GM12878 (cell line): ENCODE results near the gene SP110. TPM values are rescaled to one million over a fixed set of nuclear protein-coding genes. Genes with fewer than 3 reads are reported as not detected.

Experiments
- ATAC-seq: fragments of 200-7000 bp; cut with Tn5 transposase; 3 replicates; pipeline ENCODE4 v1.9.1; 2020; ENCODE audit warnings: mild to moderate bottlenecking, moderate library complexity
- BruUV-seq: library from RNA; stranded (reverse); fragments of 400-500 nt; replicated peaks from 2 replicates; lab custom pipeline; 2021; lab: Mats Ljungman, UMichigan
- CTCF ChIA-PET: fragments of 300-600 bp; sonication (Branson Sonifier 250); formaldehyde crosslinking; extraction: SDS; loops from one replicate; lab custom pipeline; 2021; ENCODE audit warnings: inconsistent platforms; lab: Yijun Ruan, JAX
- POLR2A ChIA-PET: fragments of 350-600 bp; formaldehyde crosslinking; extraction: SDS; loops from one replicate; lab custom pipeline; 2021; ENCODE audit warnings: inconsistent platforms; lab: Charles Lee
- RAD21 ChIA-PET: fragments of 300-600 bp; sonication (Branson Sonifier 250); formaldehyde crosslinking; loops from one replicate; lab custom pipeline; 2023; ENCODE audit warnings: antibody characterized with exemption; ENCODE audit not compliant: unreplicated experiment; lab: Charles Lee
- SMC1A ChIA-PET: fragments of 300-600 bp; sonication (Branson Sonifier 250); formaldehyde crosslinking; loops from one replicate; lab custom pipeline; 2023; ENCODE audit not compliant: unreplicated experiment, uncharacterized antibody; lab: Charles Lee
- DNase-seq: peaks from one replicate; pipeline ENCODE4 v3.0.0-alpha.2; 2011; ENCODE audit warnings: low read depth, low spot score
- FAIRE-seq: peaks from 3 replicates; lab custom pipeline; 2011; peaks lifted over from hg19 to GRCh38; lab: Jason Lieb, UNC
- H2AFZ ChIP-seq: 2 replicates; pipeline ENCODE4 v1.6.0; 2011; ENCODE audit warnings: low read depth, low read length, control low read depth; ENCODE audit not compliant: control insufficient read depth
- H3K27ac ChIP-seq: 2 replicates; pipeline ENCODE4 v1.5.1; 2011; ENCODE audit warnings: control low read depth; ENCODE audit not compliant: control insufficient read depth, insufficient read depth
- H3K27me3 ChIP-seq, 2 experiments: replicated peaks in 1 of 2; 2 replicates each; pipeline versions ENCODE4 v1.6.0 to v1.6.1; 2011; ENCODE audit warnings: low read length in 1 of 2; ENCODE audit not compliant: control insufficient read depth in 2 of 2, insufficient read depth in 2 of 2
- H3K36me3 ChIP-seq, 2 experiments: 2 replicates each; pipeline ENCODE4 v1.5.1; 2011; ENCODE audit warnings: low read length in 1 of 2; ENCODE audit not compliant: control insufficient read depth in 2 of 2, insufficient read depth in 2 of 2
- H3K4me1 ChIP-seq: 2 replicates; pipeline ENCODE4 v1.6.1; 2011; ENCODE audit warnings: mild to moderate bottlenecking, low read length, moderate library complexity, mixed read lengths; ENCODE audit not compliant: control insufficient read depth, insufficient read depth
- H3K4me2 ChIP-seq: 2 replicates; pipeline ENCODE4 v1.6.0; 2011; ENCODE audit warnings: control low read depth; ENCODE audit not compliant: control insufficient read depth, insufficient read depth
- H3K4me3 ChIP-seq: fragments of 200-600 bp; sonication (generic); 2 replicates; pipeline ENCODE4 v1.5.1; 2016
- H3K79me2 ChIP-seq: 2 replicates; pipeline ENCODE4 v1.6.0; 2011; ENCODE audit warnings: low read length; ENCODE audit not compliant: control insufficient read depth, insufficient read depth
- H3K9ac ChIP-seq: 2 replicates; pipeline ENCODE4 v1.8.0; 2011; ENCODE audit warnings: low read length, control low read depth, mixed read lengths; ENCODE audit not compliant: control insufficient read depth, insufficient read depth
- H3K9me3 ChIP-seq: replicated peaks from 3 replicates; pipeline ENCODE4 v1.5.1; 2011; ENCODE audit warnings: mild to moderate bottlenecking, low read length; ENCODE audit not compliant: control insufficient read depth, insufficient read depth
- H4K20me1 ChIP-seq: 2 replicates; pipeline ENCODE4 v1.6.0; 2011; ENCODE audit not compliant: control insufficient read depth, insufficient read depth
- ASH2L ChIP-seq: fragments of 300-600, 200-600 bp; sonication (generic); IDR thresholded peaks from 2 replicates; pipeline ENCODE4 v1.6.1; 2017; ENCODE audit warnings: low read depth, mild to moderate bottlenecking, borderline replicate concordance
- BACH1 ChIP-seq: fragments of 450-650 bp; IDR thresholded peaks from 2 replicates; pipeline ENCODE4 v1.6.1; 2017; ENCODE audit warnings: mild to moderate bottlenecking, borderline replicate concordance
- BCL11A ChIP-seq: IDR thresholded peaks from 2 replicates; pipeline ENCODE4 v1.6.1; 2011; ENCODE audit warnings: low read depth, low read length
- BMI1 ChIP-seq: fragments of 450-650 bp; IDR thresholded peaks from 2 replicates; pipeline ENCODE4 v1.6.1; 2016; ENCODE audit warnings: mild to moderate bottlenecking, moderate library complexity, borderline replicate concordance
- CREM ChIP-seq: IDR thresholded peaks from 2 replicates; pipeline ENCODE4 v1.6.1; 2014; ENCODE audit warnings: antibody characterized with exemption, low read depth
- EGR1 ChIP-seq, 2 experiments: IDR thresholded peaks; 1 replicate in 1 of 2; 2 replicates in 1 of 2; pipeline ENCODE4 v1.6.1; 2011 to 2012; ENCODE audit warnings: low read depth in 2 of 2, low read length in 2 of 2, borderline replicate concordance in 1 of 2, mild to moderate bottlenecking in 1 of 2, moderate library complexity in 1 of 2
- ESRRA ChIP-seq: IDR thresholded peaks from 2 replicates; pipeline ENCODE4 v1.6.1; 2012; ENCODE audit warnings: mild to moderate bottlenecking, low read length, improper control_type of control experiment
- ETV6 ChIP-seq, 2 experiments: fragments of 450-650 bp in 1 of 2; IDR thresholded peaks in 1 of 2; conservative IDR thresholded peaks in 1 of 2; 2 replicates each; pipeline ENCODE4 v1.6.1; 2014; ENCODE audit warnings: antibody characterized with exemption in 1 of 2, borderline replicate concordance in 1 of 2, low read depth in 1 of 2, mild to moderate bottlenecking in 1 of 2, moderate library complexity in 1 of 2
- GATAD2B ChIP-seq: fragments of 450-650 bp; conservative IDR thresholded peaks from 2 replicates; pipeline ENCODE4 v1.6.1; 2017; ENCODE audit warnings: low read depth, mild to moderate bottlenecking, moderate library complexity
- HDAC2 ChIP-seq: fragments of 200-600 bp; sonication (generic); IDR thresholded peaks from 2 replicates; pipeline ENCODE4 v1.6.1; 2017
- IRF4 ChIP-seq: IDR thresholded peaks from 2 replicates; pipeline ENCODE4 v1.6.1; 2011; ENCODE audit warnings: low read depth, low read length
- NFIC ChIP-seq: IDR thresholded peaks from 2 replicates; pipeline ENCODE4 v1.6.1; 2012; ENCODE audit warnings: low read depth, mild to moderate bottlenecking, inconsistent platforms, low read length, moderate library complexity
- NR2F1 ChIP-seq: fragments of 450-650 bp; conservative IDR thresholded peaks from 2 replicates; pipeline ENCODE4 v1.6.1; 2017; ENCODE audit warnings: mild to moderate bottlenecking
- SMAD5 ChIP-seq: IDR thresholded peaks from 2 replicates; pipeline ENCODE4 v1.6.1; 2016; ENCODE audit warnings: antibody characterized with exemption, low read depth
- SPI1 ChIP-seq: IDR thresholded peaks from 2 replicates; pipeline ENCODE4 v1.6.1; 2011; ENCODE audit warnings: low read depth, mild to moderate bottlenecking, low read length, moderate library complexity, borderline replicate concordance; ENCODE audit not compliant: insufficient read depth
- SRF ChIP-seq, 2 experiments: IDR thresholded peaks; 2 replicates each; pipeline ENCODE4 v1.6.1; 2011; ENCODE audit warnings: low read depth in 2 of 2, low read length in 2 of 2, mild to moderate bottlenecking in 1 of 2, moderate library complexity in 1 of 2
- STAT1 ChIP-seq: fragments of 450-650 bp; conservative IDR thresholded peaks from 2 replicates; pipeline ENCODE4 v1.6.1; 2014; ENCODE audit warnings: antibody characterized with exemption, mild to moderate bottlenecking
- STAT3 ChIP-seq: IDR thresholded peaks from 2 replicates; pipeline ENCODE4 v1.6.1; 2011; ENCODE audit warnings: low read depth, low read length, improper control_type of control experiment
- ZNF622 ChIP-seq: fragments of 450-650 bp; IDR thresholded peaks from 2 replicates; pipeline ENCODE4 v1.6.1; 2017; ENCODE audit warnings: mild to moderate bottlenecking, inconsistent platforms
- WGBS: methylation state at CpG from one replicate; pipeline ENCODE4 v1.1.6; 2016; ENCODE audit warnings: low lambda C conversion rate; ENCODE audit not compliant: insufficient replicate concordance, insufficient coverage; ENCODE audit errors: missing lambda C conversion rate; 5-methylcytosine and 5-hydroxymethylcytosine counted together
- in situ Hi-C: fragments of 300-500 bp; cut with MboI; formaldehyde crosslinking; loops from 9 replicates; pipeline ENCODE4 v1.14.3; 2018; ENCODE audit warnings: mixed read lengths
- intact Hi-C: fragments of 100-400 bp; cut with micrococcal nuclease; formaldehyde crosslinking; loops from one replicate; pipeline ENCODE4 v1.14.2; 2022; ENCODE audit not compliant: unreplicated experiment
- polyA plus RNA-seq, 11 experiments: library from polyadenylated mRNA; depleted of rRNA in 4 of 11; unstranded in 6 of 11; stranded (reverse) in 5 of 11; fragments of >200 nt; fragmentation: Nextera tagmentation in 4 of 11; fragmentation: Illumina TruSeq in 1 of 11; extraction: Ambion mirVana in 4 of 11; extraction: Trizol in 1 of 11; gene quantifications; 1 replicate in 1 of 11; 2 replicates in 10 of 11; pipeline versions ENCODE4 v1.2.1 to v1.2.3, GENCODE V29; 2011 to 2016; ENCODE audit warnings: inconsistent platforms in 2 of 11, missing spikeins in 2 of 11, low read depth in 1 of 11
- total RNA-seq, 4 experiments: library from RNA; depleted of rRNA in 3 of 4; stranded (reverse); fragments of >200 nt in 3 of 4; fragmentation: Illumina TruSeq in 1 of 4; extraction: Trizol in 1 of 4; gene quantifications; 2 replicates each; pipeline versions ENCODE4 v1.2.1 to v1.2.3, GENCODE V29; 2013 to 2021
- TF ChIP-seq, protein P1 (sequence below): fragments of 450-650 bp; conservative IDR thresholded peaks from 2 replicates; pipeline ENCODE4 v1.6.1; 2017; ENCODE audit warnings: mild to moderate bottlenecking, moderate library complexity
- TF ChIP-seq, protein P2 (sequence below), 3 experiments: IDR thresholded peaks in 2 of 3; conservative IDR thresholded peaks in 1 of 3; 2 replicates each; pipeline ENCODE4 v1.5.1; 2011; ENCODE audit warnings: low read depth in 3 of 3, low read length in 3 of 3, mild to moderate bottlenecking in 3 of 3, control low read depth in 2 of 3, moderate library complexity in 2 of 3, inconsistent platforms in 1 of 3, mixed read lengths in 1 of 3; ENCODE audit not compliant: control insufficient read depth in 2 of 3, insufficient read depth in 1 of 3; ENCODE audit errors: extremely low read depth in 1 of 3

Gene SP110
- total and polyA plus RNA-seq, 10 of the 15 experiments (the other 5 are each of a cell fraction or from before 2014, with no cell fraction given): 81.2 to 149 (median 100) TPM

DNA sequence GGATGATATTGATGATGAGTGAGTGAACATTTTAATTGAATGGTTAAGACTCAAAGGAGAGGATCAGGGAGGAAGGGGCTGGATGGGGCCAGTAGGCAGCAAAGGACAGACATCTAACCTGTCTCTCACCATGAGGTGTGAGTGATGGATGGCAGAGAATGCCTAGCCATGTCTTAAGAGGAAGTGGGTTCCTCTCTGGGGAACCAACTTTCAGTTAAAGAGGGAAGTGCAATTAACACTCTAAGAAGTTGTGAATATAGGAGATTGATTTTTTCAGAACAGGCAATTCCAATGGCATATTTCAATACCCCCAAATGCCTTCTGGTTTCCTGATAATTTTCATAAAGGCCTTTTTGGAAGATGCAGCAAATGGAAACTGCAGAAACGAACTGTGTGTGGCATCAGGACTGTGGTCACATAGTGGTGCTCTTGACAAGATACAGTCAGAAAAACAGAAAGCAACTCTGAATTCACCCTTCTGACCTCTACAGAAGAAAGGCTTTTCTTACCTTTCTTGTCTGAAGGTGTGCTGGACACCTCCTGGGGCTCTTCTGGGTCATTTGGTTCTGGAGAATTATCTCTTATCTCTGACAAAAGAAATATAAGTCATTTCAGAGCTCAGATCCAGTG lies 10.2 kb downstream of the SP110 start:
- Histone ChIP-seq H2AFZ (no peak overlapping the region), H3K4me1 (peaks cover 40% of the 10 kb centered on the region), H3K36me3 (peaks cover 15 to 72% of the 10 kb centered on the region in 2 experiments), H3K79me2 (no peaks in the 10 kb centered on the region; the same call in 1 of the 2 replicates), H3K27me3 (no peaks in the 10 kb centered on the region), H3K27ac (no peak overlapping the region), H4K20me1 (no peaks in the 10 kb centered on the region), H3K4me2 (peak overlapping the region; percentile 3; the same call in 1 of the 2 replicates), H3K9me3 (no peaks in the 10 kb centered on the region), H3K4me3 (no peak overlapping the region), H3K9ac (no peak overlapping the region)
- RAD21 ChIA-PET: interaction anchor here (1.0 to 2.9 kb wide), 3 partner anchors 10 to 16 kb away, joined by 3 to 10 read pairs (median 4); partner anchors contain the start of genes SP110 and SP140
- POLR2A ChIA-PET: interaction anchor here (1.0 to 2.6 kb wide), 2 partner anchors 10 to 17 kb away, joined by 5 to 11 read pairs; partner anchors contain the start of genes SP110 and SP140
- ATAC-seq (peak; percentile 76), FAIRE-seq (no peak), DNase-seq (no peak)
- BruUV-seq: no TSS peak
- SMC1A ChIA-PET: interaction anchor here (0.7 to 9.6 kb wide), 7 partner anchors 9 to 401 kb away, joined by 3 to 121 read pairs (median 5); partner anchors contain the start of genes SP110 and SP140
- intact Hi-C loops: loop anchor here (5.0 kb wide), 1 partner anchor 108 kb away; no protein-coding TSS in a partner anchor
- in situ Hi-C loops: loop anchor here (5.0 kb wide), 1 partner anchor 393 kb away; no protein-coding TSS in a partner anchor
- 0% methylated on average over 1 of the region's 1 CpG for WGBS
- CTCF ChIA-PET: interaction anchor here (1.5 to 6.3 kb wide), 3 partner anchors 8 to 375 kb away, joined by 3 to 36 read pairs (median 5); partner anchors contain the start of gene SP110
- no peak for TF ChIP-seq ZNF622
- TF ChIP-seq BACH1: peak; percentile 47; the same call in 1 of the 2 replicates
- no peak for TF ChIP-seq EGR1 (IDR thresholded peaks at IDR 0.05; ENCODE audit: borderline replicate concordance in 1 of 2, low read depth in 2 of 2, low read length in 2 of 2)
- no peak for TF ChIP-seq NFIC
- TF ChIP-seq BMI1: peak; percentile 55; the same call in 1 of the 2 replicates
- TF ChIP-seq SMAD5: no peak
- no peak for TF ChIP-seq STAT3
- TF ChIP-seq IRF4: 0 out of 2 replicates have a peak, but pooled peaks have one; percentile 9
- no peak for TF ChIP-seq ESRRA
- TF ChIP-seq SPI1: peak; percentile 95
- TF ChIP-seq BCL11A: peak; percentile 69; the same call in 1 of the 2 replicates
- TF ChIP-seq, protein P1, sequence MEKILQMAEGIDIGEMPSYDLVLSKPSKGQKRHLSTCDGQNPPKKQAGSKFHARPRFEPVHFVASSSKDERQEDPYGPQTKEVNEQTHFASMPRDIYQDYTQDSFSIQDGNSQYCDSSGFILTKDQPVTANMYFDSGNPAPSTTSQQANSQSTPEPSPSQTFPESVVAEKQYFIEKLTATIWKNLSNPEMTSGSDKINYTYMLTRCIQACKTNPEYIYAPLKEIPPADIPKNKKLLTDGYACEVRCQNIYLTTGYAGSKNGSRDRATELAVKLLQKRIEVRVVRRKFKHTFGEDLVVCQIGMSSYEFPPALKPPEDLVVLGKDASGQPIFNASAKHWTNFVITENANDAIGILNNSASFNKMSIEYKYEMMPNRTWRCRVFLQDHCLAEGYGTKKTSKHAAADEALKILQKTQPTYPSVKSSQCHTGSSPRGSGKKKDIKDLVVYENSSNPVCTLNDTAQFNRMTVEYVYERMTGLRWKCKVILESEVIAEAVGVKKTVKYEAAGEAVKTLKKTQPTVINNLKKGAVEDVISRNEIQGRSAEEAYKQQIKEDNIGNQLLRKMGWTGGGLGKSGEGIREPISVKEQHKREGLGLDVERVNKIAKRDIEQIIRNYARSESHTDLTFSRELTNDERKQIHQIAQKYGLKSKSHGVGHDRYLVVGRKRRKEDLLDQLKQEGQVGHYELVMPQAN: no peak
- TF ChIP-seq HDAC2: no peak
- peak; percentile 75 for TF ChIP-seq GATAD2B
- peak in 1 of 2 experiments; percentile 77; a peak in 1 of 4 replicates for TF ChIP-seq ETV6 (conservative IDR thresholded peaks at IDR 0.05 in 1 of 2, IDR thresholded peaks at IDR 0.05 in 1 of 2; ENCODE audit: borderline replicate concordance in 1 of 2, low read depth in 1 of 2)
- TF ChIP-seq, protein P2, sequence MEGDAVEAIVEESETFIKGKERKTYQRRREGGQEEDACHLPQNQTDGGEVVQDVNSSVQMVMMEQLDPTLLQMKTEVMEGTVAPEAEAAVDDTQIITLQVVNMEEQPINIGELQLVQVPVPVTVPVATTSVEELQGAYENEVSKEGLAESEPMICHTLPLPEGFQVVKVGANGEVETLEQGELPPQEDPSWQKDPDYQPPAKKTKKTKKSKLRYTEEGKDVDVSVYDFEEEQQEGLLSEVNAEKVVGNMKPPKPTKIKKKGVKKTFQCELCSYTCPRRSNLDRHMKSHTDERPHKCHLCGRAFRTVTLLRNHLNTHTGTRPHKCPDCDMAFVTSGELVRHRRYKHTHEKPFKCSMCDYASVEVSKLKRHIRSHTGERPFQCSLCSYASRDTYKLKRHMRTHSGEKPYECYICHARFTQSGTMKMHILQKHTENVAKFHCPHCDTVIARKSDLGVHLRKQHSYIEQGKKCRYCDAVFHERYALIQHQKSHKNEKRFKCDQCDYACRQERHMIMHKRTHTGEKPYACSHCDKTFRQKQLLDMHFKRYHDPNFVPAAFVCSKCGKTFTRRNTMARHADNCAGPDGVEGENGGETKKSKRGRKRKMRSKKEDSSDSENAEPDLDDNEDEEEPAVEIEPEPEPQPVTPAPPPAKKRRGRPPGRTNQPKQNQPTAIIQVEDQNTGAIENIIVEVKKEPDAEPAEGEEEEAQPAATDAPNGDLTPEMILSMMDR (IDR thresholded peaks at IDR 0.05 in 2 of 3, conservative IDR thresholded peaks at IDR 0.05 in 1 of 3; ENCODE audit: control insufficient read depth in 2 of 3, extremely low read depth in 1 of 3, insufficient read depth in 1 of 3, low read depth in 3 of 3, low read length in 3 of 3): no peak
- no peak for TF ChIP-seq ASH2L
- no peak for TF ChIP-seq SRF (IDR thresholded peaks at IDR 0.05; ENCODE audit: low read depth in 2 of 2, low read length in 2 of 2)
- no peak for TF ChIP-seq CREM
- peak; percentile 72 for TF ChIP-seq NR2F1
- TF ChIP-seq STAT1: no peak
